ENCODE measurements around the gene SFMBT1. TPM values are rescaled to one million over a fixed set of nuclear protein-coding genes. Genes with fewer than 3 reads are reported as not detected.

SFMBT1 gene
- total RNA-seq, 1 experiment from 2014 or later: 1.4 TPM

- intact Hi-C loops (cut with micrococcal nuclease; ENCODE audit: unreplicated experiment): no loop called here
- TF ChIP-seq EZH2 (IDR thresholded peaks at IDR 0.05; ENCODE audit: borderline replicate concordance, low read depth, low read length, poor library complexity, severe bottlenecking): no peak
- no peak for TF ChIP-seq CTCF (conservative IDR thresholded peaks at IDR 0.05; ENCODE audit: low read depth, low read length)
- Histone ChIP-seq H3K27ac (ENCODE audit: low read depth, low read length, poor library complexity, severe bottlenecking) (no peak overlapping the region), H3K4me3 (ENCODE audit: low read depth, low read length, poor library complexity, severe bottlenecking) (no peak overlapping the region), H3K9me3 (ENCODE audit: low read depth, low read length, poor library complexity, severe bottlenecking) (no peaks in the 10 kb centered on the region), H3K27me3 (replicated peaks; ENCODE audit: insufficient read depth, low read depth, low read length, poor library complexity) (no peaks in the 10 kb centered on the region), H3K36me3 (ENCODE audit: insufficient read depth, low read length, poor library complexity, severe bottlenecking) (no peaks in the 10 kb centered on the region), H3K4me1 (ENCODE audit: insufficient read depth, low read length, poor library complexity, severe bottlenecking) (no peaks in the 10 kb centered on the region)
- no peak for DNase-seq (ENCODE audit: low spot score)
- CTCF ChIA-PET: interaction anchor here (0.6 kb wide), 1 partner anchor 12 kb away, joined by 6 read pairs; no protein-coding TSS in a partner anchor
- no TSS peak for BruUV-seq (replicated peaks)
- POLR2A ChIA-PET (ENCODE audit: low non-redundant PET): no interaction called here
These were observed 150.5 kb downstream of the SFMBT1 start for GRCh38 chr3:52895418-52895817.

GRCh38 chr3:52894756-52895155 is 151.1 kb downstream of the SFMBT1 start:
- no peak for TF ChIP-seq EZH2 (IDR thresholded peaks at IDR 0.05; ENCODE audit: borderline replicate concordance, low read depth, low read length, poor library complexity, severe bottlenecking)
- no peak for TF ChIP-seq CTCF (conservative IDR thresholded peaks at IDR 0.05; ENCODE audit: low read depth, low read length)
- H3K27ac ChIP-seq (ENCODE audit: low read depth, low read length, poor library complexity, severe bottlenecking): no peak overlapping the region
- no peaks in the 10 kb centered on the region for H3K27me3 ChIP-seq (replicated peaks; ENCODE audit: insufficient read depth, low read depth, low read length, poor library complexity)
- H3K4me1 ChIP-seq (ENCODE audit: insufficient read depth, low read length, poor library complexity, severe bottlenecking): no peaks in the 10 kb centered on the region
- BruUV-seq (replicated peaks): no TSS peak
- no peak for DNase-seq (ENCODE audit: low spot score)
- CTCF ChIA-PET: interaction anchor here (0.6 kb wide), 1 partner anchor 13 kb away, joined by 6 read pairs; no protein-coding TSS in a partner anchor
- no peaks in the 10 kb centered on the region for H3K9me3 ChIP-seq (ENCODE audit: low read depth, low read length, poor library complexity, severe bottlenecking)
- intact Hi-C loops (cut with micrococcal nuclease; ENCODE audit: unreplicated experiment): no loop called here
- no peaks in the 10 kb centered on the region for H3K36me3 ChIP-seq (ENCODE audit: insufficient read depth, low read length, poor library complexity, severe bottlenecking)
- H3K4me3 ChIP-seq (ENCODE audit: low read depth, low read length, poor library complexity, severe bottlenecking): no peak overlapping the region
- POLR2A ChIA-PET (ENCODE audit: low non-redundant PET): no interaction called here

GRCh38 chr3:52893723-52894122 is 152.2 kb downstream of the SFMBT1 start:
- ChIA-PET POLR2A (ENCODE audit: low non-redundant PET) (no interaction called here), CTCF (no interaction called here)
- no peak for TF ChIP-seq CTCF (conservative IDR thresholded peaks at IDR 0.05; ENCODE audit: low read depth, low read length)
- Histone ChIP-seq H3K9me3 (ENCODE audit: low read depth, low read length, poor library complexity, severe bottlenecking) (no peaks in the 10 kb centered on the region), H3K4me3 (ENCODE audit: low read depth, low read length, poor library complexity, severe bottlenecking) (no peak overlapping the region), H3K27me3 (replicated peaks; ENCODE audit: insufficient read depth, low read depth, low read length, poor library complexity) (no peaks in the 10 kb centered on the region), H3K27ac (ENCODE audit: low read depth, low read length, poor library complexity, severe bottlenecking) (no peak overlapping the region), H3K4me1 (ENCODE audit: insufficient read depth, low read length, poor library complexity, severe bottlenecking) (no peaks in the 10 kb centered on the region), H3K36me3 (ENCODE audit: insufficient read depth, low read length, poor library complexity, severe bottlenecking) (no peaks in the 10 kb centered on the region)
- BruUV-seq (replicated peaks): no TSS peak
- DNase-seq (ENCODE audit: low spot score): no peak
- intact Hi-C loops (cut with micrococcal nuclease; ENCODE audit: unreplicated experiment): no loop called here
